NCI-H2081 treated with DMSO at 0.1 percent for 48 hours (cell line): ENCODE data around the gene KY.

Source experiments
- DNase-seq: peaks from one replicate; lab custom pipeline; 2025; lab: John Stamatoyannopoulos, UW

KY gene

DNA sequence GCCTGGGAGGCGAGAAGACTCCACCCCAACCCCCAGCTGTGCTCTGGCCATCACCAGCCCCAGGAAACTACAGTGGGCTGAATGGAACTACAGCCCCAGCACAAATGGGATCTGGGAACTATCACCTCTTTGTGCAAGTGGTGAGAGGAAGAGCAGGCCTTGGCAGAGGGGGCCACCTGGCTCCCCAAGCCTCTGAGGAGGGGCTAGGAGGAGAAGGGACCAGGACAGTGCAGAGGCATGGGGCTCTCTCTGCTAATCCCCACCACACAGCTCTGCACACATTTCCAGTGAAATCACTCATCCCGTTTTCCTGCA is 31.6 kb downstream of the KY start:
- DNase-seq, result no peak

- no peak for DNase-seq
Measured at GRCh38 chr3:134618478-134619300, 32.1 kb downstream of the KY start.

GRCh38 chr3:134617608-134618477 is 33.0 kb downstream of the KY start:
- DNase-seq, result no peak

- DNase-seq, result no peak
Measured at GRCh38 chr3:134615743-134616142, 35.1 kb downstream of the KY start.

GRCh38 chr3:134614955-134615354 is 35.9 kb downstream of the KY start:
- DNase-seq, result no peak

DNA sequence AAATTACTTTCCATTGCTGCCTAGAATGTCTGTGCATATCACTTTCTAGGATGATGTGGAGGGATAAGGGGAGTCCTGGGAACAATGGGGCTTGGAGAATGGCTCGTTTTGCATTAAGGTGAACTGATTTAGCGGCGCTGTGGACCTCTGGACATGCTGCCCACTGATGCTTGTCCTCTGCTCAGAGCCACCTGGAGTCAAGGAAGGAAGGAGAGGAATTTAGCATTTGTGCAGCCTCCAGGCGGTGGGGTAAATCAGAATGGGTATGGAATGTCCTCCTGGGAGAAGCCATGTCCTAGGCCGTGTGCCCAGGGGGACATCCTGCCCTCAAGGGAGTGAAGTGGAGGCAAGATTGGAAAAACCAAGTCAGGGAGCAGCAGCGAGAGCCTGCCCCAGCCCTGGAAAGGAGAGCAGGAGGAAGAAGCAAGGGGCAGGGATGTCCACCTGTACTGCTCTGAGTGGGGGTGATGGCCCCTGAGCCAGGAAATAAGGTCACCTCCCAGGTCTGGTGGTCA is 37.8 kb downstream of the KY start:
- DNase-seq, result no peak

DNA sequence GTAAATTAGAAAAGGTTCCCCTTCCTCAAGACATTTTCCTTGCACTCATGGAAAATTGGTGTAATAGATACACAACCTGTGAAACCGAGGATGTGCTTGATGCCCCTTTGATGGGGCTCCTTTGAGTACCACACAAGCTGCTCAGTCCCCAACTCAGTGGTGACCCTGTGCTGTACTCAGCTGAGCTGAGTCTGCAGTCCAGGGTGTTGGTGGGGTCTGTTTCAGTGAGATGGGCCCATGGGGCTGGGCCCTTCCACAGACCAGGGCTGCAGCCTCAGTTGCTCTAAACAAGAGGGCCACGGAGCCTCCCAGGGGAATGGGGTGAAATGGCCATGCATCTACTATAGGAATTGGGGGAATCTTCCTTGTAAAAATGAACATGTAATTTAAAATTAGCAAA is 39.3 kb downstream of the KY start:
- DNase-seq, result no peak

GRCh38 chr3:134610432-134611385 is 40.1 kb downstream of the KY start:
- no peak for DNase-seq

GRCh38 chr3:134609821-134610431 is 40.9 kb downstream of the KY start:
- DNase-seq, result no peak

DNA sequence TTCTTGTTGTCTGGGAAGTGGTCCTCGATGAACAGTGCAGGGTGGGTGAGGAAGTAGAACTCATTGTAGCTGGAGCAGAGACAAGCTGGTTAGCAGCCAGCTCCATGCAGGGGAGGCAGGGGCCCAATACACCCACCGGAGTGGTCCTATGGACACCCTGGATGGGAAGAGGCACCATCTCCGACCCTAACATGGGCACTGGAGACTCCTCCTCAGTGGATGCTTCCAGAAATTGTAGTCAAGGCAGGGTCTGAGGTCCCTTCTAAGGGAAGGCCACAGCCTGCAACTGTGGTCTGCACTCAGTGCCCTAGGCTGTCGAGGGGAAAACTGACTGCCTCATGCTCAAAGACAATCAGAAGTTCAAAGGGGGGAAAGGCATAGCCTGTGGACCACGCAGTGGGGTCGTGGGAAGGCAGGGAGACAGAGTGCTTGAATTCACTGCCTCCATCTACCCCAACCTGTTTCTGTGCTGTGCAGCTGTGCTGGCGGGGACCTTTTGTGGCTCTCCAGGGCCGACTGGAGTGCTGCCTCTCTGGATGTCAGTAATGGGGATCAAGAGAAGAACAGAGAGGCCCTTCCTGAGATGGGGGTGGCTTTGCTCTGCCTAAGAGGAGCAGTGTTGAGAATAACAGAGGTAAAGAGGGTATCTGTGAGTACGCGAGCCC is 41.9 kb downstream of the KY start:
- DNase-seq, result no peak

- no peak for DNase-seq
Measured at GRCh38 chr3:134608023-134608770, 42.6 kb downstream of the KY start.

GRCh38 chr3:134607054-134608022 is 43.5 kb downstream of the KY start:
- no peak for DNase-seq

- no peak for DNase-seq
Measured at GRCh38 chr3:134606033-134607025, 44.5 kb downstream of the KY start.

DNA sequence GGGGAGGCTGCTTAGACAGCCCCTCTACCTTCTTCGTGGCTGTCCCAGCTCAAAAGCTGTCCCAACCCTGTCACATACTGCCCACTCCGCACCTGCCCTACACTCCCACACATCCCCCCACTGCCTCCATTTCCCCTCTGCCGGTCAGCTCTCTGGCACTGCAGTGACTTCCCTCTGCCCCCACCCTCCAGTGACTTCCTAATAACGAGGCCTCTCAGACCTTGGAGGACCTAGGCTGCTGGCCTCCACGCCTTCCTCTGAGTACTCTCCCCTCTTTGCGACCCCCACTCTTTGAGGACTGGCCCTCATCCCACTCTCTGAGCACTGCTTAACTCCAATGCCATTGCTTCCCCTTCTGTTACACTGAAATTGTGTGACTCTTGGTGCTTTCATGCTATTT is 45.3 kb downstream of the KY start:
- DNase-seq, result no peak

DNA sequence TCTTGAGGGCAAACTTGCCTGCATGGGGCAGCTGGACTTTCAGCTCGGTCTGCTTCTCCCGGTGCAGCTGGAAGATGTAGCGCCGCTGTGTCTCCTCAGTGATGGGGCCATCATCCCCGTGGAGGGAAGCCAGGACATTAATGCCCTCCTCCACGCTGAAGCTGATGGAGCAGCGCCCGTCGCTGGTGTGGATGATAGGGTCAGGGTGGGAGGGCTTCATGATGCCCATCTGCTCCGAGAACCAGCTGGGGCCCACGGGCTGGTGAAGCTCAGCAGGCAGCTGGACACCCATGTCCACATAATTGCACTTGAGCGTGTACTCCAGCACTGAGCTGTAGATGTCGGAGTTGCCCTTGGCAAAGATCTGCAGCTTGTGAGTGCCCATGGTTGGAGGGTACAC is 46.9 kb downstream of the KY start:
- DNase-seq, result no peak

GRCh38 chr3:134603480-134603879 is 47.3 kb downstream of the KY start:
- DNase-seq, result no peak

DNA sequence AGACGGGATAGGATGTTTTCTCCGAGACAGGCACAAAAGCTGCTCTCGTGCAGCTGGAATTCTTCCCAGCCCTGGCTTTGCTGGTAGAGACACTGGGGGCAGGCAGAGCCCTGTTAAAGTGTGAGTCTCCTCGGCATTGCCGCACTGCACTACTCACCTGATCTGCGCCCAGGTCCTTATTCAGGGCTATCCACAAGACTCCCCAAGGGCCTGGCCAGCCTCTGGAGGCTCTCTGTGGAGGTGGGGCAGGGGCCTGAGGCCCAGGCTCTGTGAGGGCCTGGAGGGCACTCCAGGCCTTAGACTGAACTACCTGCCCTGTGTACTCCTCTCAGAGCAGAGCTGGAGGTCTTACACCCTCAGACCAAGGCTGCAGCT is 48.4 kb downstream of the KY start:
- no peak for DNase-seq
